GM18861 (cell line): ENCODE results near the gene CYTH4.

Source experiments
- ATAC-seq: cut with Tn5 transposase; IDR thresholded peaks from one replicate; pipeline ENCODE4 v1.9.1; 2021; ENCODE audit not compliant: unreplicated experiment

Gene CYTH4

GRCh38 chr22:37343863-37344734 lies 61.8 kb downstream of the CYTH4 start:
- ATAC-seq = no peak

- no peak for ATAC-seq
Observed at GRCh38 chr22:37344735-37345449, 62.6 kb downstream of the CYTH4 start.

DNA sequence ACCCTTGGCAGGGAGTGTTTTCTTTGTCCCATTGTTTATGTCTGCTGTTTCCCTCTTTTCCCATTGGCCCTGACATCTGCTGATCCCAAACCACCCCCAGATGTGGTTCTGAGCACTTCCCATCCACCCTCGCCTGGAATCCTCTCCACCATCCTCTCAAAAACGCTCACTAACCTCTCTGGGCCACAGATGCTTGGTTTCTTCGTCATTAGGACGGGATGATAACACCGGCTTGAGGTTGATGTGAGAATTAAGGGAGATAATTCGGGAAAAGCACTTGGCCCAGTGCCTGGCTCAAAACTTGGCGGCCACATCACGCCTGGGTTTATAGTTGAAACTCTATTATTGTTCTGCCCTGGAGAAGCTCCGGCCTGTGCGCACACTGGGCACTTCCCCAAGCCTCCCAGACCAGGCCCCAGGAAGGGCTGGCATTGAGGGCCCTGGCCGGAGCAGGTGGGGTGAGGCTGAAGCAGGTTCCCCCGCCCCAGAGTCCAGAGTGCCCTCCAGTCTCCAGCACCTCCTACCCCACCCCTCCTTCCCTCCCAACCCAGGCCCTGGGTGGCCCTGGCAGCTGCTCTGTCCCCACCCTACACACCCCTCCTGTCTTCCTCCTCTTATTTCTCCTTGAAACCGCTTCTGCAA lies 63.7 kb downstream of the CYTH4 start:
- no peak for ATAC-seq

DNA sequence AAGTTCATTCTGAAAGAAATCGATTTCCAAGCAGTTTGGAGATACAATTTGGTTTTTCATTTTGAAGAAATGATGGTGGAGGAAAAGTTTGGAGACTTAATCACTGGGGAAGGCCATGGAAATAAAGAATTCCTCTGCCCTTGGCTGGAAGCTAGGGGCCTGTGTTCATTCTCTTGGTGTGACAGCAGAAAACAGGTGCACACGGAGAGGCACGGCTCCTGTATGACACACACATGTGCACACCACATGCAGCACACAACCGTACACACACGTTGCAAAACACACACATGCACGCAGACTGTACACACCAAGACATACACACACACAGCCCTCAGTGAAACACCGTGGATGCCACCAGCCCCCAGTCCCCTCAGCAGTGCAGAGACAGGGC lies 64.2 kb downstream of the CYTH4 start:
- no peak for ATAC-seq

DNA sequence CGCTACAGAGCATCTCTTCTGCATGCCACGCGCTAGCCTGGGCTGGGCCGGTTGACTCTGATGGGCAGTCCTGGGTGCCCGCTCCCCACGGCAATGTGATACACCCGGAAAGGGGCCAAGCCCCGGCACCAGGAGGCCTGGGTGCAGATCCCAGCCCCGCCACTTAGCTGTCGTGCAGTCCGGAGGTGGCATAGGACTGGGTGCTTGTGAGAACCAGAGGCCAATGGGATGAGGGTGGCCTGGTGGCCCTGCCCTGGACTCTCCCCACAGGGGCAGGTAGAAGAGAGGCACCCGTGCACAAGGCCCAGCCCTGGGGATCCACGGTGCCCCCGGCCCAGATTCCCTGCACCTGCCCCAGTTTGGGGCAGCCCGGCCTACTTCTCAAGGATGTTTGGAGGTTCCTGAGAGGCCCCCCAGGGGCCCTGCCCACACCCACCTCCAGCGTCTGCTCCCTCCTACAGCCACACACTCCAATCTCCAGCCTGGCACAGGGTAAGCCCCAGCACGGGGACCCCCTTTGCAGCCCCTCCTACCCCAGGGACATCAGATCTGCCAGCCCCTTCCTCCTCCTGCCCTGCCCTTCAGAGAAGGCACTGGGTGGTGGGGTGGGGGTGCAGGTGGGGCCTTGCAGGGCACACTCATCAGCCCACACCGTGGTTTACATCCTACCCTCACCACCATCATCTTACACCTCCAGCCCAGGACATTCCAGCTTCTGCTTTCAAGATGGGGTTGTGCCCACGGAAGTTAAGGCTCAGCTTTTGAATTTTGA lies 66.9 kb downstream of the CYTH4 start:
- no peak for ATAC-seq

DNA sequence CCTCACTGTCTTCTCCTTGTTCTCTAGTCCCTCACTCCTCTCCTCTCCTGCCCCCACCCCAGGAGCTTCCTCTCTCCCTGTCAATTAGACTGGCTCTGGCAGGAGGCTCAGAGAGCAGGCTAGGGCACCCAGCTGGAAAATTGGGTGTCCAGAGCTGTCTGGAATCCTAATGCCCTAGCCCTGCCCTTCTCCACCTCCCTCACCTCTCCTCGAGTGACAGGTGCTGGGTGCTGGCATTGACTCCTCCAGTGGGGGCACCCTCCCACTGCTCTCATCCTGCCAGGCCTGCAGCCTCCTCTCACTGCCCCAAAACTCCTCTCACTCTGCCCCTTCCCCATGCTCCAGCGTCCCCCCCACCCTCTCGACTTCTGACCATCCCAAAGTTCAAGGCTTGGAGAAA lies 68.9 kb downstream of the CYTH4 start:
- ATAC-seq = no peak

GRCh38 chr22:37352481-37352880 lies 70.2 kb downstream of the CYTH4 start:
- ATAC-seq = no peak

DNA sequence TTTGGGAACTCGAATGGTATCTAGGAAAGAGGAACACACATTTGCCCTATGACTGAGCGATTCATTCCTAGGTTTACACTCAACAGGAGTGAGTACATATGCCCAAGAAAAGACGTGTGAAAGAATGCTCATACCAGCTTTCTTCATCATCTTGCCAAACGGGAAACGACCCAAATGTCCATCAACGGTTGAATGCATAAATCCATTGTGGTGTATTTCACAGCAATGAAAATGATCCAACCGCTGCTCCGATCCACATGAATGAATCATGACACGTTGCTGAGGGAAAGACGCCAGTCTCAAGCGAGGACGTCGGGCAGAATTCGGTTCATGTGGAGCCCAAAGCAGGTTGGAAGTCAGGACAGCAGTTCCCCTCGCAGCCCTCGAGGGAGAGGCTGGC lies 71.5 kb downstream of the CYTH4 start:
- ATAC-seq = no peak

DNA sequence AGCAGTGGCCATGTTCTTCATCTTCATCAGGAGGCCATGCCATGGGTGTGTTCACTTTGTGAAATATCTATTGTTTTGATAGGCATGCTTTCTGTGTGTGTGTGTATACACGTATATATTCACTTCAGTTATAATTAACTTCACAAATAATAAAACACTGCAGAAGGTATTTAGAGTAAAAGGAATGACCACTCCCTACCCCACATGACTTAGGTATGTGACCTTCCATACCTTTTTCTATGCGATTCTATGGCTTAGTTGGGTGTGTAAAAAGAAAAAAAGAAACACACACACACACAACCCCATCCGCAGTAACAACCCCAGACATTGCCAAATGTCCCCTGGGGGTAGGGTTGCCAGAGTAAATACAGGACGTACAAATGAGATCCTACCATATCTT lies 72.0 kb downstream of the CYTH4 start:
- no peak for ATAC-seq

GRCh38 chr22:37354670-37355069 lies 72.4 kb downstream of the CYTH4 start:
- ATAC-seq = no peak

DNA sequence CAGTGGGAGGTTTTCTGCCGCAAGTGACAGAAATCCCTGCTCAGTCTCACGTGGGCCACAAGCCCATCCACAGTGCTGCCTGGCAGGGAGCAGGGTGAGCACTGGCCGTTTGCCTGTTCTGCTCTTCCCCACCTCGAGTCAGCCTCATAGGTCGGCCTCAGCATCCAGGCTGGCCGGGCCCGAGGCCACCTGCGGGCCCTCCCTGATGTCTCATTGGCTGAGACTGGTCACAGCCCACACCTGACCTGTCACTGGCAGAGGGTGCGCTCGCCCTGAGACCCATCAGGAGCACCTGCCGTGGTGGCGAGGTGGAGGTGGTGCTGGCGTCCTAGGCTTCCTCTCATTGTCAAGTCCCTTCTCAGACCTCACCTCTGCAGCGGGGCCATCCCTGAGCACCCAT lies 72.9 kb downstream of the CYTH4 start:
- ATAC-seq = no peak

GRCh38 chr22:37356922-37357321 lies 74.6 kb downstream of the CYTH4 start:
- ATAC-seq = no peak

DNA sequence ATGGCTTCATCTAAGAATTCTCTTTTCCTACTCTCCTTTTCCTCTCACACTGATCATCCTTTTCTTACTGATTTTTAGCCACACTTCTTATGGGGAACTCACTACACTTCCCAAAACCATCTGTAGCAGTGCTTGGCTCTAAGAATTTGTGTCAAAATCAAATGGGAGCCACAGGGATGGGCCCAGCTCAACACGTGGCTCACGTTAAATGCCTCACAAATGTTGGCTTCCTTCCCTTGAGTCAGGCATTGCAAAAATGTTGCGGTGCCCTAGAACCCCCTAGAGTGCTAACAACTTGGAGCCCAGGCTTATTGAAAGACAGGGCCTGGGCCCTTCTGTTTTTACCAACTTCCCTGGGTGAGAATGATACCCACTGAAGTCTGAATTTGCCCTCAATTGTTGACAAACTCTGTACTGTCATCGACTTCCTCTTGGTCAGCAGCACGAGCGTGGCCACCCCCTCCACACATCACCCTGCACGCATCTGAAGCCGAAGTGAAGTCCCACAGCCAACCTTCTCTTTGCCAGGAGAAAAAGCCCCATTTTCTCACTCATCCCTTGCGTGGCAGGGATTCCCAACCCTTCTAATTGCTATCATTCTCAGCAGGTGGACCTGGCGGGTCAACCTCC lies 75.3 kb downstream of the CYTH4 start:
- no peak for ATAC-seq

DNA sequence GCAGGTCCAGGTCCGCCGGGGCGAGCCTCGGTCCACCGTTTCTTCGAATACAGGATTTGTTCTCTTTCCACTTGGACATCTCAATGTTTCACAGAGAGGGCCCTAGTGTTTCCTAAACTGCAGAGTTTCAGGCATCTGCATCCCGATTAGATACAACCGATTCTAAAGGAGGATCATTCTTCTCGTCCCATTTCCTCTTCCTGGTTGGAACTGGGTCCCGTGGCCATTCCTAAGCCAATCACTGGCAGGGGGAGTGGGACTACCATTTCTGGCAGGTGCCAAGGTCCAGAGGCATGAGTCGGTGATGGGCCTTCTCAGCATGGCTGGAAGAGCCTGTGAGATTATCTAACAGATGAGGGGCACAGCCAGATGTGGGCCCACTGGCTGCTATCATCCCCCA lies 76.1 kb downstream of the CYTH4 start:
- ATAC-seq = no peak

GRCh38 chr22:37358917-37359316 lies 76.6 kb downstream of the CYTH4 start:
- no peak for ATAC-seq

DNA sequence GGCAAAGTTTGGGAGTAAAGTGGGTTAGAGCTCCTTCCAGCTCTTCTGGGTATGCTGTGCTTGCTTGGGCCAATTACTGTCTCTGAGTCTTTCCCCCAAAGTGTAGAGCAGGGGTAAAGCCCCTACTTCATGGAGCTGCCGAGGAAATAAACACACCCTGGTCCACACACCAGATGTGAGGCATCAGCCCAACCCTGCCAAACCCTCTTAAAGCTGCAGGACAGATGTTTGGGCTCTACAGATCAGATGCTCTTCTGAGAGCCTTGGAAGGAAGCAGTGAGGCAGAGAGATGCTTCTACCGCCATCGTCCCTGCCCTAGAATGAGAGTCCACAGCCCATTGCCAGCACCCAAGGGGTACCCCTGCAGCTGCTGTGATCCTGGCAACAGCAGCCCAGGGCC lies 80.3 kb downstream of the CYTH4 start:
- no peak for ATAC-seq

- no peak for ATAC-seq
Observed at GRCh38 chr22:37363261-37363992, 81.1 kb downstream of the CYTH4 start.
